Measurements from ENCODE around the gene SYTL3. TPM values are rescaled to one million over a fixed set of nuclear protein-coding genes. Genes with fewer than 3 reads are reported as not detected.
A peak's percentile ranks its signal among the peaks of the same experiment; 100 is the strongest.

The SYTL3 gene
- total and polyA plus RNA-seq, 9 of the 15 experiments (the other 6 are each of a cell fraction or from before 2014, with no cell fraction given): 0.04 to 0.46 (median 0.17) TPM; not detected in 1

DNA sequence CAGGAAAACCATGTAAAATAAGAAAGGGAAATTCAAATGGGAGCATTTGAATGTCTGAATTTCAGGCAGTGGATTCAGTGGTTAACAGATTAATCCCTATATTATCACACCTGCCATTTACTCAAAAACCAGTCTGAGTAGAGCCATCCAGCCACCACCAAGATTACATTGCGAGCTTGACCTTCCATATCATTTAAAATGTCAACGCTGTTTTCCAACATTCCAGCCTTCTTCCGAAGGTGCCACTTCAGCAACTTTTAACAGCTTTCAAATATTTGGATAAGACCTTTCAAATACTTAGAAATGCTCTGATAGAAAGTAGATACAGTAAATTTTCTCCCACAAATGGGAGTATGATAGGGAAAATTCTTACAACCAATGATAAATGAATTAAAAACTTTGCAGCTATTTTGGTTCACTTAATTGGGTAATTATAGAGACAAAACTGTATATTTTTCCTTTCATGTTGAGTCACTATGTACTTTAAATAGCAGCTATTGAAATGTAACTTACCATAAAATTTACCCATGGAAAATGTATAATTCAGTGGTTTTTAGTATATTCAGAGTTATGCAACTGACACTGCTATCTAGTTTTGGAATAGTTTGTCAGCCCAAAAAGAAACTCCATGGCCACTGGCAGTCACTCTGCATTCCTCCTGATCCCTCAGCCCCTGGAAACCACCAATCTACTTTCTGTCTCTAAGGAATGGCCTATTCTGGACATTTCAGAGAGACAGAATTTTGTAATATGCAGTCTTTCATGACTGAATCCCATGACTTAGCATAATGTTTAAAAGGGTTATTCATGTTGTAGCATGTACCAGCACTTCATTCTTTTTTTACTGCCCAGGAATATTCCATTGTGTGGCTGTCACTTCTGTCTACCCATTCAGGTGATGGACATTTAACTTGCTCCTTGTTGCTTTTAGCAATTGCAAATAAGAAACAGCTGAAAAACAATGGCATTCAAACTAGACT is 147.8 kb downstream of the SYTL3 start:
- no peak for ATAC-seq
- peaks cover 26% of the 10 kb centered on the region for H3K36me3 ChIP-seq (ENCODE audit: control insufficient read depth, insufficient read depth, low read length)
- no peak for DNase-seq (ENCODE audit: extremely low read depth in 1 of 4, low spot score in 3 of 4)
- H3K27me3 ChIP-seq (ENCODE audit: control insufficient read depth in 2 of 2, insufficient read depth in 2 of 2, low read length in 2 of 2): no peaks in the 10 kb centered on the region
- H4K20me1 ChIP-seq (replicated peaks; ENCODE audit: control insufficient read depth, insufficient read depth, low read length): peaks cover 28% of the 10 kb centered on the region
- FAIRE-seq: no peak
- H3K79me2 ChIP-seq (ENCODE audit: control insufficient read depth, insufficient read depth, low read length): peaks cover 95% of the 10 kb centered on the region
- in situ Hi-C loops (cut with MboI) (no loop called here), intact Hi-C loops (cut with micrococcal nuclease) (no loop called here)
- peaks cover 3 to 5% of the 10 kb centered on the region in 2 experiments; a peak in 2 of 5 replicates for H3K4me1 ChIP-seq (replicated peaks in 1 of 2; ENCODE audit: control insufficient read depth in 2 of 2, insufficient read depth in 2 of 2, low read length in 2 of 2)
- H3K4me2 ChIP-seq (ENCODE audit: insufficient read depth, low read length): no peak overlapping the region
- H3K27ac ChIP-seq (ENCODE audit: extremely low read depth, low read depth, low read length): no peak overlapping the region
- H3K4me3 ChIP-seq: no peak overlapping the region
- H2AFZ ChIP-seq (ENCODE audit: low read depth, low read length): no peak overlapping the region
- POLR2A ChIA-PET: interaction anchor here (0.8 to 3.7 kb wide), 4 partner anchors 10 to 178 kb away, joined by 3 to 13 read pairs (median 8); no protein-coding TSS in a partner anchor
- no peaks in the 10 kb centered on the region for H3K9me1 ChIP-seq (ENCODE audit: control insufficient read depth, insufficient read depth, low read length)
- WGBS (ENCODE audit: insufficient coverage, low coverage, missing lambda C conversion rate): 78% methylated on average over 3 of the region's 3 CpGs
- H3K9me3 ChIP-seq (replicated peaks; ENCODE audit: control insufficient read depth, insufficient read depth, low read depth, low read length): no peaks in the 10 kb centered on the region
- CTCF ChIA-PET (ENCODE audit: low intra/inter-chr PET ratio): no interaction called here
- BruUV-seq (replicated peaks): no TSS peak
- H3K9ac ChIP-seq (ENCODE audit: insufficient read depth in 1 of 2, low read depth in 2 of 2, low read length in 2 of 2): no peak overlapping the region
- TF ChIP-seq RB1 (IDR thresholded peaks at IDR 0.05; ENCODE audit: low read depth): no peak
- no peak for TF ChIP-seq HNRNPK (IDR thresholded peaks at IDR 0.05; ENCODE audit: low read depth, low read length, poor library complexity, severe bottlenecking)
- TF ChIP-seq ZNF316 (IDR thresholded peaks at IDR 0.05): peak; percentile 40; the same call in 1 of the 2 replicates
- no peak for TF ChIP-seq ZKSCAN3 (CRISPR knock-in tag; IDR thresholded peaks at IDR 0.05)
- peak; percentile 53 for TF ChIP-seq MAFG (tag; conservative IDR thresholded peaks at IDR 0.05)
- TF ChIP-seq, protein P1, sequence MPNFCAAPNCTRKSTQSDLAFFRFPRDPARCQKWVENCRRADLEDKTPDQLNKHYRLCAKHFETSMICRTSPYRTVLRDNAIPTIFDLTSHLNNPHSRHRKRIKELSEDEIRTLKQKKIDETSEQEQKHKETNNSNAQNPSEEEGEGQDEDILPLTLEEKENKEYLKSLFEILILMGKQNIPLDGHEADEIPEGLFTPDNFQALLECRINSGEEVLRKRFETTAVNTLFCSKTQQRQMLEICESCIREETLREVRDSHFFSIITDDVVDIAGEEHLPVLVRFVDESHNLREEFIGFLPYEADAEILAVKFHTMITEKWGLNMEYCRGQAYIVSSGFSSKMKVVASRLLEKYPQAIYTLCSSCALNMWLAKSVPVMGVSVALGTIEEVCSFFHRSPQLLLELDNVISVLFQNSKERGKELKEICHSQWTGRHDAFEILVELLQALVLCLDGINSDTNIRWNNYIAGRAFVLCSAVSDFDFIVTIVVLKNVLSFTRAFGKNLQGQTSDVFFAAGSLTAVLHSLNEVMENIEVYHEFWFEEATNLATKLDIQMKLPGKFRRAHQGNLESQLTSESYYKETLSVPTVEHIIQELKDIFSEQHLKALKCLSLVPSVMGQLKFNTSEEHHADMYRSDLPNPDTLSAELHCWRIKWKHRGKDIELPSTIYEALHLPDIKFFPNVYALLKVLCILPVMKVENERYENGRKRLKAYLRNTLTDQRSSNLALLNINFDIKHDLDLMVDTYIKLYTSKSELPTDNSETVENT (CRISPR knock-in tag; IDR thresholded peaks at IDR 0.05): no peak
- TF ChIP-seq, protein P2, sequence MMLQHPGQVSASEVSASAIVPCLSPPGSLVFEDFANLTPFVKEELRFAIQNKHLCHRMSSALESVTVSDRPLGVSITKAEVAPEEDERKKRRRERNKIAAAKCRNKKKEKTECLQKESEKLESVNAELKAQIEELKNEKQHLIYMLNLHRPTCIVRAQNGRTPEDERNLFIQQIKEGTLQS (IDR thresholded peaks at IDR 0.05): no peak
- TF ChIP-seq, protein P2 (CRISPR knock-in tag; conservative IDR thresholded peaks at IDR 0.05): no peak
- TF ChIP-seq, protein P3, sequence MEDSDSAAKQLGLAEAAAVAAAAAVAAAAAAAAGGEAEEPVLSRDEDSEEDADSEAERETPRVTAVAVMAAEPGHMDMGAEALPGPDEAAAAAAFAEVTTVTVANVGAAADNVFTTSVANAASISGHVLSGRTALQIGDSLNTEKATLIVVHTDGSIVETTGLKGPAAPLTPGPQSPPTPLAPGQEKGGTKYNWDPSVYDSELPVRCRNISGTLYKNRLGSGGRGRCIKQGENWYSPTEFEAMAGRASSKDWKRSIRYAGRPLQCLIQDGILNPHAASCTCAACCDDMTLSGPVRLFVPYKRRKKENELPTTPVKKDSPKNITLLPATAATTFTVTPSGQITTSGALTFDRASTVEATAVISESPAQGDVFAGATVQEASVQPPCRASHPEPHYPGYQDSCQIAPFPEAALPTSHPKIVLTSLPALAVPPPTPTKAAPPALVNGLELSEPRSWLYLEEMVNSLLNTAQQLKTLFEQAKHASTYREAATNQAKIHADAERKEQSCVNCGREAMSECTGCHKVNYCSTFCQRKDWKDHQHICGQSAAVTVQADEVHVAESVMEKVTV (CRISPR knock-in tag; IDR thresholded peaks at IDR 0.05): no peak
- no peak for TF ChIP-seq ZEB2 (IDR thresholded peaks at IDR 0.05)

All from K562 (cell line).